Measurements from ENCODE around the gene MUC6. TPM values are rescaled to one million over a fixed set of nuclear protein-coding genes. Genes with fewer than 3 reads are reported as not detected.

The MUC6 gene
- total and polyA plus RNA-seq, 2 donors (not counting 3 experiments of a cell fraction or from before 2014, with no cell fraction given) = not detected

DNA sequence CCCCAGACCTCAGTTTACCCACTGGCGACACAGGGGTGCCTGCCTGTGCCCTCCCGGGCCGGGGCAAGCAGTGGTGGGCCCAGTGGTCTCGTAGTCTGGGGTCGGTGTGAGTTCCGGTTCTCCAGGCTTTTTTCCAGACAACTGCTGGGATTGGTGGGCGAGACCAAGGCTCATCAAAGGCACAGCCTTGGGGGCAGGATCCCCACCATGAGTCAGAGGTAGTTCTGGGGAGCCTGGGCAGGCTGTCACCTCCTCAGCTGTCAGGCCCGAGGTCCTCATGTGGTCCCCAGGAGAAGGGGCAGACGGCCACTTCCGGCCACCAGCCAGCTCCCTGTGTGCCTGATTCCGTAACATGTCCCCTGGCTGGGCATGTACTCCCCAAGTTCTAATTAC is 37.3 kb upstream of the MUC6 start:
- ChIA-PET POLR2A (no interaction called here), CTCF (no interaction called here)
- intact Hi-C loops (cut with micrococcal nuclease) (no loop called here), dilution Hi-C loops (cut with MboI; ENCODE audit: extremely low pct_ligation_motif_present, low sequenced_read_pairs) (no loop called here)
- Histone ChIP-seq H3K9me3 (replicated peaks; ENCODE audit: control insufficient read depth, insufficient read depth, low read length) (no peaks in the 10 kb centered on the region), H3K27ac (ENCODE audit: insufficient read depth, low read depth, low read length) (no peak overlapping the region), H2AFZ (ENCODE audit: low read depth, low read length) (no peak overlapping the region), H3K4me1 (ENCODE audit: control insufficient read depth, extremely low read depth, insufficient read depth, low read length) (peaks cover 9% of the 10 kb centered on the region), H3K4me3 (replicated peaks in 1 of 3; ENCODE audit: insufficient read depth in 1 of 3, low read depth in 1 of 3, low read length in 3 of 3) (no peak overlapping the region), H3K9ac (replicated peaks; ENCODE audit: extremely low read depth, insufficient read depth, low read length) (no peak overlapping the region), H3K79me2 (ENCODE audit: control insufficient read depth, insufficient read depth, low read length) (no peaks in the 10 kb centered on the region), H3K27me3 (ENCODE audit: control insufficient read depth in 2 of 2, insufficient read depth in 2 of 2, low read length in 2 of 2) (no peaks in the 10 kb centered on the region), H3K4me2 (ENCODE audit: insufficient read depth, low read length) (no peak overlapping the region), H3K36me3 (ENCODE audit: control insufficient read depth in 2 of 2, extremely low read depth in 1 of 2, insufficient read depth in 2 of 2, low read length in 2 of 2) (no peaks in the 10 kb centered on the region), H4K20me1 (replicated peaks; ENCODE audit: control insufficient read depth, extremely low read depth, insufficient read depth, low read length) (no peaks in the 10 kb centered on the region), H3K9me1 (replicated peaks; ENCODE audit: control insufficient read depth, extremely low read depth, insufficient read depth, low read length) (no peaks in the 10 kb centered on the region)
- TF ChIP-seq POLR2A (IDR thresholded peaks at IDR 0.05; ENCODE audit: low read depth, low read length) (no peak), FOS (IDR thresholded peaks at IDR 0.05; ENCODE audit: borderline replicate concordance, insufficient read depth, low read length) (no peak), MYC (IDR thresholded peaks at IDR 0.05; ENCODE audit: low read depth, low read length) (no peak), POLR2AphosphoS5 (IDR thresholded peaks at IDR 0.05; ENCODE audit: insufficient read depth, low read depth, low read length) (no peak), CTCF (IDR thresholded peaks at IDR 0.05; ENCODE audit: extremely low read depth in 1 of 2, insufficient read depth in 1 of 2, low read depth in 1 of 2, low read length in 2 of 2) (no peak), GATA2 (IDR thresholded peaks at IDR 0.05; ENCODE audit: insufficient read depth, insufficient read length, low read depth, low read length) (no peak), JUN (IDR thresholded peaks at IDR 0.05; ENCODE audit: borderline replicate concordance, insufficient read depth, insufficient read length, low read depth) (no peak), EZH2 (IDR thresholded peaks at IDR 0.05; ENCODE audit: borderline replicate concordance, low read depth, low read length, severe bottlenecking) (no peak)
- TF ChIP-seq, protein P1, sequence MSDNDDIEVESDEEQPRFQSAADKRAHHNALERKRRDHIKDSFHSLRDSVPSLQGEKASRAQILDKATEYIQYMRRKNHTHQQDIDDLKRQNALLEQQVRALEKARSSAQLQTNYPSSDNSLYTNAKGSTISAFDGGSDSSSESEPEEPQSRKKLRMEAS (IDR thresholded peaks at IDR 0.05; ENCODE audit: insufficient read depth, insufficient read length) = no peak
- FAIRE-seq (no peak), DNase-seq (ENCODE audit: low read depth, low spot score) (no peak)
- no TSS peak for BruUV-seq (replicated peaks)
